Stromal cell of bone marrow (primary cell): ENCODE data around the gene PHACTR2.
"Not testable (repeated sequence)": the region's sequence is repeated elsewhere in the genome, so short reads cannot be mapped to it uniquely, and the experiment has no call there.

Experiments
- DNase-seq: peaks from one replicate; pipeline ENCODE4 v3.0.0-alpha.2; 2012; ENCODE audit warnings: low read depth

The PHACTR2 gene

GRCh38 chr6:143864234-143864633 is 186.5 kb downstream of the PHACTR2 start, which contains the start of gene ZC2HC1B:
Gene ZC2HC1B (plus strand): TSS chr6:143864474. CDS start chr6:143864540, 66 bp downstream.
- DNase-seq = no peak

- DNase-seq = no peak
Measured at GRCh38 chr6:143867236-143867635, 189.5 kb downstream of the PHACTR2 start.

GRCh38 chr6:143868808-143869207 is 191.0 kb downstream of the PHACTR2 start:
- DNase-seq = not testable (repeated sequence)

GRCh38 chr6:143871202-143871730 is 193.5 kb downstream of the PHACTR2 start:
- not testable (repeated sequence) for DNase-seq

GRCh38 chr6:143872201-143872600 is 194.4 kb downstream of the PHACTR2 start:
- peak; percentile 5 for DNase-seq

DNA sequence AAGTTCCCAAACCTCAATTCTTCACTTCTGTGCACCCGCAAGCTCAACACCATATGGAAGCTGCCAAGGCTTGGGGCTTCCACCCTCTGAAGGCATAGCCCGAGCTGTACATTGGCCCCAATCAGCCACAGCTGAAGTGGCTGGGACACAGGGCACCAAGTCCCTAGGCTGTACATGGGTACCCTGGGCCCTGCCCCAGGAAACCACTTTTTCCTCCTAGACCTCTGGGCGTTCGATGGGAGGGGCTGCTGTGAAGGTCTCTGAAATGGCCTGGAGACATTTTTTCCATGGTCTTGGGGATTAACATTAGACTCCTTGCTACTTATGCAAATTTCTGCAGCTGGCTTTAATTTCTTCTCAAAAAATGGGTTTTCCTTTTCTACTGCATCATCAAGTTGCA is 195.8 kb downstream of the PHACTR2 start:
- not testable (repeated sequence) for DNase-seq

DNA sequence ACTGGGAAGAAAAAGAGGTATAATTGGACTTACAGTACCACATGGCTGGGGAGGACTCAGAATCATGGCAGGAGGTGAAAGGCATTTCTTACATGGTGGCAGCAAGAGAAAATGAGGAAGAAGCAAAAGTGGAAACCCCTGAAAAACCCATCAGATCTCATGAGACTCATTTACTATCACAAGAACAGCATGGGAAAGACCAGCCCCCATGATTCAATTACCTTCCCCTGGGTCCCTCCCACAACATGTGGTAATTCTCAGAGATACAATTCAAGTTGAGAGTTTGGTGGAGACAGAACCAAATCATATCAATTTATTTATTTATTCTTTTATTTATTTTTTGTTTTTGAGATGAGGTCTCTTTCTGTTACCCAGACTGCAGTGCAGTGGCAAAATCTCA is 196.7 kb downstream of the PHACTR2 start:
- DNase-seq = not testable (repeated sequence)

GRCh38 chr6:143877584-143878271 is 200.0 kb downstream of the PHACTR2 start:
- no peak for DNase-seq

- DNase-seq = no peak
Measured at GRCh38 chr6:143878272-143878760, 200.6 kb downstream of the PHACTR2 start.

DNA sequence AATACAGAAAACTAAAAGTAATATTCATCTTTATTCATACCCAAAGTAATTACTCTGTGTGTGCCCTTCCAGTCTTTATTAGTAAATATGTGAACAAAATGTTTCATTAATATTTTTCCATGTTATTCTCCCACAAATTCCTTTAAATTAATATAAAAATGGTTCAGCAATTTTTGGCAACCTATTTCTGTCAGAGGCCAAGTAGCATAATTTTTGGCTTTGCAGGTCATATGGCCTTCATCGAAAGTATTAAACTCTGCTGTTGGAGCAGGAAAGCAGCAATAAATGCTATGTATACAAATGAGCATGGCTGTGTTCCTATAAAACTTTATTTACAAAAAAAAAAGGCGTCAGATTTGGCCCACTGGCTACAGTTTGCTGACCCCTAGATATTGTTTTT is 202.6 kb downstream of the PHACTR2 start:
- no peak for DNase-seq
